Measurements from ENCODE around the gene SETD7. TPM values are rescaled to one million over a fixed set of nuclear protein-coding genes. Genes with fewer than 3 reads are reported as not detected.
A peak's percentile ranks its signal among the peaks of the same experiment; 100 is the strongest.

Gene SETD7
- total and polyA plus RNA-seq, 2 of the 8 experiments (the other 6 are each of a cell fraction or from before 2014, with no cell fraction given), result 1.5 to 4.6 TPM

DNA sequence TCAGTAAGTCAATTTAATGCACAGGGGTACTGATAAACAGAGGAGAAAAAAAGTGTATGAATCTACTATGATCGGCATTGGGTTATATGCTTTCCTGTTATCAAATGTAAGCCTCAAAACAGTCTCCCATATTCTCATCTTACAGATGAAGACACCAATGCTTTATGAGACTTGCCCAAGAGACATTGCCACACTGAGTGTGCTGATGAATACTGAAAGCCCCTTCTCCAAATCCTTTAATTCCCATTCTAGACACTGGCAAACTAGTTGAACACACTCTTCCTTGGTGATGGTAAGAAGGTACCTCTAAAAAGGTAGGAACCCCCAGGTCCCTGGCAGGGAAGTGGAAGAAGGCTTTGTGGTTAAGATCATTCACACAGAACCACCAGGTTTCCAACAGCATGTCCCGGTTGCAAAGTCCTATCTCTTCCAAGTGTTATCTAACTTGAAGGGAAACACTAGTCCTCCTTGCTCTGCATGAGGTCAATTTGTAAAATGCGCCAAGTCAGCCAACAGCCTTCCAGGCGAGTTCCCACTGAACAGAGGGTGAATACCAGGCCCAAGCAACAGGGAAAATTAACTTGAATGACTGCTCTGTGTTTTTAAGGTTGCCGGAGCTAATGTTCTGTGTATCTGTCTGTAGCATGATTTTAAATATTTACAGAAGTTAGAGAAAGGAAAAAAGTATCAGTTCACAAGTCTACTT lies 5.1 kb downstream of the SETD7 start:
- H2BK12ac ChIP-seq (ENCODE audit: low read depth, low read length), result no peak overlapping the region
- no peak overlapping the region for H4K91ac ChIP-seq (replicated peaks; ENCODE audit: insufficient read length, low read length)
- H3K4me1 ChIP-seq (replicated peaks in 1 of 4; ENCODE audit: control insufficient read depth in 3 of 4, insufficient read depth in 4 of 4, low read length in 3 of 4), result peaks cover 0 to 7% (median 6%) of the 10 kb centered on the region in 4 experiments; a peak in 5 of 7 replicates
- no peaks in the 10 kb centered on the region for H3K36me3 ChIP-seq (ENCODE audit: control insufficient read depth in 2 of 4, insufficient read depth in 4 of 4, low read length in 3 of 4)
- H3K9me3 ChIP-seq (ENCODE audit: insufficient read depth in 2 of 2, low read depth in 1 of 2, low read length in 1 of 2), result no peaks in the 10 kb centered on the region
- no peaks in the 10 kb centered on the region for H3K79me1 ChIP-seq (ENCODE audit: low read depth, low read length)
- peak overlapping the region; percentile 31 to 39; a peak in 1 of 4 replicates for H3K4me2 ChIP-seq (ENCODE audit: insufficient read depth in 1 of 2, low read depth in 2 of 2, low read length in 2 of 2)
- no peak overlapping the region for H3K14ac ChIP-seq (ENCODE audit: insufficient read length)
- no peaks in the 10 kb centered on the region for H3K79me2 ChIP-seq (ENCODE audit: control insufficient read depth in 1 of 2, insufficient read depth in 2 of 2, low read length in 2 of 2)
- POLR2A ChIA-PET (ENCODE audit: partially characterized antibody), result no interaction called here
- FAIRE-seq (peak; percentile 66), DNase-seq (ENCODE audit: low read depth in 1 of 2, low spot score in 2 of 2) (no peak)
- CTCF ChIA-PET (ENCODE audit: partially characterized antibody), result interaction anchor here (1.3 to 3.0 kb wide), 3 partner anchors 53 to 216 kb away, joined by 3 to 12 read pairs (median 3); no protein-coding TSS in a partner anchor
- no peak overlapping the region for H4K8ac ChIP-seq (ENCODE audit: extremely low read depth, insufficient read depth, low read length)
- no peak overlapping the region for H3K9ac ChIP-seq (replicated peaks in 1 of 4; ENCODE audit: extremely low read depth in 1 of 4, low read depth in 3 of 4, low read length in 3 of 4)
- no peak overlapping the region for H2BK120ac ChIP-seq (replicated peaks; ENCODE audit: low read depth, low read length)
- H3K23ac ChIP-seq (ENCODE audit: insufficient read length), result no peak overlapping the region
- H2AK5ac ChIP-seq (ENCODE audit: low read depth, low read length), result no peak overlapping the region
- TF ChIP-seq POU5F1 (IDR thresholded peaks at IDR 0.05; ENCODE audit: low read depth, low read length) (no peak), MAFK (IDR thresholded peaks at IDR 0.05; ENCODE audit: low read depth, low read length) (peak; percentile 33; the same call in 1 of the 2 replicates), TAF7 (optimal IDR thresholded peaks at IDR 0.05; ENCODE audit: borderline replicate concordance, low read depth, low read length) (no peak), BACH1 (IDR thresholded peaks at IDR 0.05; ENCODE audit: low read length) (peak; percentile 32; the same call in 1 of the 2 replicates)
- TF ChIP-seq, protein P1, sequence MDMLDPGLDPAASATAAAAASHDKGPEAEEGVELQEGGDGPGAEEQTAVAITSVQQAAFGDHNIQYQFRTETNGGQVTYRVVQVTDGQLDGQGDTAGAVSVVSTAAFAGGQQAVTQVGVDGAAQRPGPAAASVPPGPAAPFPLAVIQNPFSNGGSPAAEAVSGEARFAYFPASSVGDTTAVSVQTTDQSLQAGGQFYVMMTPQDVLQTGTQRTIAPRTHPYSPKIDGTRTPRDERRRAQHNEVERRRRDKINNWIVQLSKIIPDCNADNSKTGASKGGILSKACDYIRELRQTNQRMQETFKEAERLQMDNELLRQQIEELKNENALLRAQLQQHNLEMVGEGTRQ (IDR thresholded peaks at IDR 0.05; ENCODE audit: low read length), result no peak
- H2BK15ac ChIP-seq (ENCODE audit: low read length), result no peak overlapping the region
- no peak overlapping the region for H2BK5ac ChIP-seq (ENCODE audit: low read depth, low read length)
- H2BK20ac ChIP-seq (ENCODE audit: low read length), result no peak overlapping the region
- 57% methylated on average over 5 of the region's 5 CpGs; no CpG with 5 or more reads in 1 of the 2 experiments for WGBS, 2 experiments (ENCODE audit: extremely low coverage in 1 of 2, insufficient coverage in 1 of 2, insufficient read length in 1 of 2, insufficient replicate concordance in 2 of 2, low coverage in 1 of 2, low lambda C conversion rate in 2 of 2, missing lambda C conversion rate in 1 of 2)
- peaks cover 0 to 6% (median 3%) of the 10 kb centered on the region in 4 experiments; a peak in 4 of 7 replicates for H3K27me3 ChIP-seq (replicated peaks in 1 of 4; ENCODE audit: control insufficient read depth in 3 of 4, extremely low read depth in 1 of 4, insufficient read depth in 3 of 4, low read length in 3 of 4)
- H3K4ac ChIP-seq (replicated peaks; ENCODE audit: insufficient read length, low read depth, low read length), result no peak overlapping the region
- H3K4me3 ChIP-seq (ENCODE audit: extremely low read depth in 1 of 4, insufficient read depth in 2 of 4, low read depth in 3 of 4, low read length in 4 of 4), result no peak overlapping the region
- no peak overlapping the region for H3K27ac ChIP-seq (ENCODE audit: low read depth, low read length)
- H2AFZ ChIP-seq (ENCODE audit: low read length), result no peak overlapping the region; the same call in 1 of the 2 replicates
- peaks cover 0 to 3% of the 10 kb centered on the region in 2 experiments for H4K20me1 ChIP-seq (replicated peaks in 1 of 2; ENCODE audit: control insufficient read depth in 1 of 2, insufficient read depth in 2 of 2, low read length in 2 of 2)
- H3K23me2 ChIP-seq (ENCODE audit: low read depth, low read length), result peaks cover 7% of the 10 kb centered on the region; the same call in 1 of the 2 replicates
- no peak overlapping the region for H3K18ac ChIP-seq (ENCODE audit: extremely low read depth, low read length)
- no peak overlapping the region for H4K5ac ChIP-seq (ENCODE audit: insufficient read length, low read depth, low read length)
- no peak overlapping the region for H3K56ac ChIP-seq (replicated peaks; ENCODE audit: insufficient read length, low read depth, low read length)

Data from H1 (cell line).